ENCODE measurements around the gene PRR15L.
"Not testable (repeated sequence)": the region's sequence is repeated elsewhere in the genome, so short reads cannot be mapped to it uniquely, and the experiment has no call there.

Gene PRR15L

DNA sequence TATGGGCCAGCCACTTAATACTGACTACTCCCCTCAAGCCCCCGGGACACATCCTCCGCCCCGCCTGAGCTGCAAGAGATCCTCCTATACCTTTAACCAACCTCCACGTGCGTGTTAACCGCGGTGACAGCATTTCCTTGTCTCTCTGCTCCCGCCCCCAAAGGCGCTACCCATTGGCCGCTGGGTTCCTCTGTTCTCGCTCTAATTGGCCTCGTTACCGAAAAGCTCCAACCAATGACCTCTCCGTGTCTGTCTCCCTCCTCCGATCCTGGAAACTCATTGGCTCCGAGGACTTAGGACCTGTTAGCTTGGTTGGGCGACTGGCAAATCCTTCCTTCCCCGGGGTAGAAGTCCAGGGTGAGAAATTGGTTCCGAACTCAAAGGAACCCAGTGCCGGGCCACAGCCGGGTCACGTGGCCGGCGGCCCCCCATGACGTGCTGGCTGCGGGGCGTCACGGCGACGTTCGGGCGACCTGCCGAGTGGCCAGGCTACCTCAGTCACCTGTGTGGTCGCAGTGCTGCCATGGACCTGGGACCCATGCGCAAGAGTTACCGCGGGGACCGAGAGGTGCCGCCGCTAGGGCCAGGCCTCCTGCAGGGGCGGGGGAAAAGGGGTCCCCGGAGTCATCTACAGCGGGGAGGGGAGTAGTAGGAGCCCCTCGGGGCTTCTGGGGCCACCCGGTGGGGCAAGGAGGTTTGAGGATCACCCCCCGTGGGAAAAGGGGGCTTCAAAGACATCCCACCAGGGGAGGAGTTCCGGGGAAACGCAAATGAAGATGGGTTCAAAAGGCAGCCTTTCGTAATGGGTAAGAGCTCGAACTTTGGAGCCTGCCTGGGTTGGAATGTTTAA, 16.2 kb downstream of the PRR15L start, which contains the start of gene PNPO:
Gene PNPO, plus strand, starts transcription at position 326 of the 850 bp plus-strand sequence. Its CDS starts 105 bp downstream, at position 431.
- peak; percentile 94 for DNase-seq (ENCODE audit: insufficient read length, low spot score)

DNA sequence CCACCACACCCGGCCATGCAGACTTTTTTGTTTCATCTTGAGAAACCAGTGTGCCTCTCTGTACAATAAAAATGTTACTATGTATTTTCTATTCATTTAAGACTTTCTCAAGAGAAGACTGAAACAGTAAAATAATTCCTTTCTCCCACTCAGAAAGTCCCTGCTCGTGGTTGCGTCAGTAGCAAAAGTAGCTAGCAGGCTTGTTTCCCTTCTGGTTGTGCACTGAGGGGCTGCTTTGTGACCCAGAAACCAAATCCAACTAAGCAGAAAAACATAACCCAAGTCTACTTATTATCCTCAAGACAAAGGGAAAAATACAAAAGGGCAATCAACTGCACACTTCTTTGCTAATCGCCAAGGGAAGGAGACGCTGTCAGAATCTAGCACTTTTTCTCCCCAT, 19.7 kb downstream of the PRR15L start:
- no peak for DNase-seq (ENCODE audit: insufficient read length, low spot score)
- FAIRE-seq: no peak

More for the DNA sequence above, 16.2 kb downstream of the PRR15L start, which contains the start of gene PNPO:
- peak; percentile 97 for FAIRE-seq

- FAIRE-seq (no peak), DNase-seq (ENCODE audit: insufficient read length, low spot score) (no peak)
Observed at GRCh38 chr17:47935961-47936360, 21.7 kb downstream of the PRR15L start.

DNA sequence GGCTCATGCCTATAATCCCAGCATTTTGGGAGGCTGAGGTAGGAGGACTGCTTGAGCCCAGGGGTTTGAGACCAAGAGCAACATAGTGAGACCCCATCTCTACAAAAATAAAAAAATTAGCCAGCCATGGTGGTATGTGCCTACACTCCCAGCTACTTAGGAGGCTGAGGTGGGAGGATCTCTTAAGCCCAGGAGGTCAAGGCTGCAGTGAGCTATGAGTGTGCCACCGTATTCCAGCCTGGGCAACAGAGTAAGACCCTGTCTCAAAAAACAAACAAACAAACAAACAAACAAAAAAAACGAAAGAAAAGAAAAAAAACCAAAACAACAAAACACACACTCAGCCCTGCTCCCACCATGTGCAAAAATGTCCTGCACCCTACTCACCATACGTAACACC, 22.2 kb downstream of the PRR15L start:
- FAIRE-seq; DNase-seq (ENCODE audit: insufficient read length, low spot score): not testable (repeated sequence)

- no peak for DNase-seq (ENCODE audit: insufficient read length, low spot score)
- FAIRE-seq: no peak
Observed at GRCh38 chr17:47934856-47935255, 22.8 kb downstream of the PRR15L start.

DNA sequence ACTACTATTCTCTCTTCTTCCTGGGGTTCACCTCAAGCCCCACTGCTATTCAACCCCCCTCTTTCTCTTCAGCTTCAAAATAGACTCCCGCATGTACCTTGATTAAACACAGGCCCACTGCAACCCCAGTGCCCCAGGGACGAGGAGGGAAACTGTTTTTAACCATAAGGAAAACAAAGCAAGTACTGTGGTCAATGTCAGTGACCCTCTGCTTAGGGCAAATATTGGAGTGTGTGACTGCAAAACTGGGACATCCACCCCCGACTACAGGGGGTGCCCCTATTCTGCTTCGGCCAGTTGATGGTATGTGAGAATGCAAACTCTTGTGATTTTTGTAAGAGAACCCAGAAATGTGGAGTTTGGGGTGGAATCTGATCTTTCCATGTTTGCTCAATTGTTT, 25.8 kb downstream of the PRR15L start:
- no peak for FAIRE-seq
- DNase-seq (ENCODE audit: insufficient read length, low spot score): no peak

DNA sequence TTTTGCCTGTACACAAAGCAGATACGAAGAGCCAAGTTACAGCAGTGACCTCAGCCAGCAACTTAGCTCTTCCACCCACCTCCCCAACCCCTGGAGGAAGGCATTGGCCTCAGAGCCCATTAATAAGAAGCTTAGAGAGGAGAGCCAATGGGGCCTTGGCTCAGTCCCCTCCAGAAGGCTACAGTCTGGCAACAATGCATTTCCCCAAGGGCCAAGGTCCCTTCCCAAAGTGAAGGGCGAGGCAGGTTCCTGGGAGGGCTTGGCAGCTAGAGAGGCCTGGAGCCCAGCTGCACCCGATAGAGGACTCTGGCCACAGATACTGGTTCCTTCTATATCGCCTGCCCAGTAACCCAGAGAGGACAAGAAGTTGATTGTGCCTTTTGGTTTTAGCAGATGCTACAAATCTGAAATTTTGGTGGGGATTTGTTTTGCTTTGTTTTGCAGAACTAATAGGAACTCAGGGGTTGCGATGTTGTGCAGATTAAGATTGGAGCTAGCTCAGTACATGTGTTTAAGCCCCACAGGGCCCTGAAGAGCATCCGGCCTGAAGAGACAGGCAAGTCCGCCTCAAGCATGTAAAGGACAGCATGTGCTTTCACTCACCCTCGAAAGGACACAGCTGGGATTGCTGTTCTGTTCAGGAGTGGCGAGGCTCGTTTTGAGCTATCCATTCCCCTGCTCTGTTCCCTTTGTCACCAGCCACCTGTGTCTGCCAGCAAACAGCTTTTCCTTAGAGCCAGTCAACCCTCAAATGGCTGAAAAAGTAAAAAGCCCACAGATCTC, 28.3 kb downstream of the PRR15L start:
- no peak for DNase-seq (ENCODE audit: insufficient read length, low spot score)
- FAIRE-seq: no peak

DNA sequence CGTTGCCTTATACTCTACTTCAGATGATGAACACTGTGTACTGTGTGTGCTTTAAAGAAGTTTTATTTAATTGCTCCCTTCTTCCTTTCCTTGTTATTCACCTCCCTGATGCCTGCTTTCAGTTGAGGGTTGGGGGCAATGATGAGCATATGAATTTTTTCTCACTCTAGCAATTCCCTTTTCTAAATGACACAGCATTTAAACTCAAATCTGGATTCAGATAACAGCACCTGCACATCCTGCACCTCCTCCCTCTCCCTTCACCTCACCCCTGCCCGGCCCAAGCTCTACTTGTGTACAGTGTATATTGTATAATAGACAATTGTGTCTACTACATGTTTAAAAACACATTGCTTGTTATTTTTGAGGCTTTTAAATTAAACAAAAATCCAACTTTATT, 29.3 kb downstream of the PRR15L start:
- DNase-seq (ENCODE audit: insufficient read length, low spot score): no peak

DNA sequence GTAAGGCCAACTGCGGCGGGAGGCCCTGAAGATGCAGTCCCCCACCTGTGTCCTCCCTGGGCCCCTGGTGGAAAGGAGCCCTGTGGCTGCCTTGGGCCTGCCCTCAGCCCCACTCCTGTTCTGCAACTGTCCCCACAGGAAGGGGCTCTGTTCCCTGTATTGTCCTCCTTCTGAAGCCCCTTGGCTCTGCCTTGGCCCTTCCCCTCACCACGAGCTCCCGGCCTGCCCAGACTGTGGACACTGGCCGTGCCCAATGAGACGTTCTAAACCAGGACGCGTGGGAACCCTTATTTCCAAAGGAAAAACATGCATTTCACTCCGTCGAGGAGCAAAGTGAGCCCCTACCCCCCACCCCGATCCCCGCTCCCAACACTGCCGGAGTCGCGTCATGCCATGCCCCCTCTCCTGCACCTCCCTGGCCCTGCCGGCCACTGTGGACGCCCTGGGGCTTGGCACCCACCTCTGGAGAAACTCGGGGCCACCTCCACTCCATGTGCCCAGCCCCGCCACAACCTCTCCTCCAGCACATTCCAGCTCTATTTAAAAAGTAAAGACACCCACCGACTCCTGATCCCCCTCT, 29.8 kb downstream of the PRR15L start:
- FAIRE-seq (no peak), DNase-seq (ENCODE audit: insufficient read length, low spot score) (no peak)

More for the DNA sequence above, 29.3 kb downstream of the PRR15L start:
- no peak for FAIRE-seq

- FAIRE-seq (no peak), DNase-seq (ENCODE audit: insufficient read length, low spot score) (no peak)
Observed at GRCh38 chr17:47925678-47925988, 32.0 kb downstream of the PRR15L start.

DNA sequence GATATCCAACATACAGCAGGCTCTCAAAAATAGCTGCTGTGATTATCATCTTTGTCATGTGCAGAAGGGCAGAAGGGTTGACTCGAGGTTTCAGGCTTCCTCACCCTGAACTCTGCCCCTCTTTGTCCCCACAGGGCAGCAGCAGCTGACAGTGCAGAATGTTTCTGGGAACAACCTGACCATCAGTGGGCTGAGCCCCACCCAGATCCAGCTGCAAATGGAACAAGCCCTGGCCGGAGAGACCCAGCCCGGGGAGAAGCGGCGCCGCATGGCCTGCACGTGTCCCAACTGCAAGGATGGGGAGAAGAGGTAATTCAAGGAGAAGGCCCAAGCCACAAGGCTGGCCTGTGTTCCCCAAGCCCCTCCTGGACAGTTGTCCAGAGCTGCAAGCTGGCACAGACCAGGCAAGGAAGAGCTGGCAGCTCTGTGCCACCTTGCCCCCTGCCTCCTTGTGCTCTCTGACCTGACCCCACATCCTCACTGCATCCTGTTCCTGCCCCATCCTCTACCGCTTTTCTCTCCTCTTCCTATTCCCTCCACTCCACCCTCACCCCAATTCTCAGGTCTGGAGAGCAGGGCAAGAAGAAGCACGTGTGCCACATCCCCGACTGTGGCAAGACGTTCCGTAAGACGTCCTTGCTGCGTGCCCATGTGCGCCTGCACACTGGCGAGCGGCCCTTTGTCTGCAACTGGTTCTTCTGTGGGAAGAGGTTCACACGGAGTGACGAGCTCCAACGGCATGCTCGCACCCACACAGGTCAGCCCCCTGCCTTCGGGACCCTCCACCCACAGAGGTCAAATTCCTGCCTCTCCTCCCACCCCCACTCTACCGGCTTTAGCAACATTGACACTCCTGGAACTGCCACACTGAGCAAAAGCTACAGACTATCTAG, 32.7 kb downstream of the PRR15L start:
- FAIRE-seq (no peak), DNase-seq (ENCODE audit: insufficient read length, low spot score) (no peak)

DNA sequence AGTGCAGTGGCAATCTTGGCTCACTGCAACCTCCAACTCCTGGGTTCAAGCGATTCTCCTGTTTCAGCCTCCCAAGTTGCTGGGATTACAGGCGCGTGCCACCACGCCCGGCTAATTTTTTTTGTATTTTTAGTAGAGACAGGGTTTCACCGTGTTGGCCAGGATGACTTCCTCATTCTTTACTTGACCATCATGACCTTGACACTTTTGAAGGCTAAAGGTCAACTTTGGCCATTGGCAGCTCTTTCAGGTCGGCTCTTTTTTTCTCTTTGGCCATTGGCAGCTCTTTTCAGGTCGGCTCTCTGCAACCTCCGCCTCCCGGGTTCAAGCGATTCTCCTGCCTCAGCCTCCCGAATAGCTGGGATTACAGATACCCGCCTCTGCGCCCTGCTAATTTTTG, 37.8 kb downstream of the PRR15L start:
- FAIRE-seq; DNase-seq (ENCODE audit: insufficient read length, low spot score): not testable (repeated sequence)

GRCh38 chr17:47918991-47919390, 38.7 kb downstream of the PRR15L start:
- FAIRE-seq (no peak), DNase-seq (ENCODE audit: insufficient read length, low spot score) (no peak)

GRCh38 chr17:47918006-47918405, 39.7 kb downstream of the PRR15L start:
- DNase-seq (ENCODE audit: insufficient read length, low spot score): no peak
- no peak for FAIRE-seq

DNA sequence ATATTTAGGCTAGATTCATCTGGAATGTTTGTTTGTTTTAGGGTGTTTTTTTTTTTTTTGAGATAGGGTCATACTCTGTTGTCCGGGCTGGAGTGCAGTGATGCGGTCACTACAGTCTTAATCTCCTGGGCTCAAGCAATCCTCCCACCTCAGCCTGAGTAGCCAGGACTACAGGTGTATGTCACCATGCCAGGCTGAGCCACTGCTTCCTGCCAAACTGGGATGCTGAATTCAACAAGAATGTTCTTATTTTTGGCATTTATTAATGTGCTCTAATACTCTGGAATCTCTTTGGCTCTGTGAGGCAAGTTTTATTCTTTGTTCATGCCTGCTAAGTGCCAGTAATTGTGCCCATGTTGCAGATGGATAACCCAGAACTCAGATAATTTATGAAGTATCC, 40.1 kb downstream of the PRR15L start:
- FAIRE-seq (no peak), DNase-seq (ENCODE audit: insufficient read length, low spot score) (no peak)

- FAIRE-seq (no peak), DNase-seq (ENCODE audit: insufficient read length, low spot score) (no peak)
Observed at GRCh38 chr17:47916489-47917208, 41.0 kb downstream of the PRR15L start.

DNA sequence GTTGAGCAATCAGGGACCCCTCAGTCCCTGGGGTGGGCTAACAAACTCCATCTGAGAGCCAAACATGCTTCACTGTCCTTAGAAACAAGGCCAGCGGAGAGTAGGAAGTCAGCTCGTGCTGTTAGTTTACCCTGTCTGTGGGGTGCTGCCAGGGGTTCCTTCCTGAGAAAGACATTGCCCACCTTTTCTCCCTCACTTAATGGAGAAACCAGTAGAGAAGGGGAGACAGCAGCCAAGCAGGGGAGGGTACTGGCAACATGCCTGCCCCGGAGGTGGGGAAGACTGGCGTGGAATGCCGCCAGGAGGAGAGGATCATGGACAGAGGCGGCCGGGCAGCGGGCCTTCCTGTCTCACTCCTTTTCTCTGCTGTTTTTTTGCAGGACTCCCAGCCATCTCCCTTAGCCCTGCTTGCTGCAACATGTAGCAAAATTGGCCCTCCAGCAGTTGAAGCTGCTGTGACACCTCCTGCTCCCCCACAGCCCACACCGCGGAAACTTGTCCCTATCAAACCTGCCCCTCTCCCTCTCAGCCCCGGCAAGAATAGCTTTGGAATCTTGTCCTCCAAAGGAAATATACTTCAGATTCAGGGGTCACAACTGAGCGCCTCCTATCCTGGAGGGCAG, 41.8 kb downstream of the PRR15L start:
- DNase-seq (ENCODE audit: insufficient read length, low spot score) (no peak), FAIRE-seq (no peak)

DNA sequence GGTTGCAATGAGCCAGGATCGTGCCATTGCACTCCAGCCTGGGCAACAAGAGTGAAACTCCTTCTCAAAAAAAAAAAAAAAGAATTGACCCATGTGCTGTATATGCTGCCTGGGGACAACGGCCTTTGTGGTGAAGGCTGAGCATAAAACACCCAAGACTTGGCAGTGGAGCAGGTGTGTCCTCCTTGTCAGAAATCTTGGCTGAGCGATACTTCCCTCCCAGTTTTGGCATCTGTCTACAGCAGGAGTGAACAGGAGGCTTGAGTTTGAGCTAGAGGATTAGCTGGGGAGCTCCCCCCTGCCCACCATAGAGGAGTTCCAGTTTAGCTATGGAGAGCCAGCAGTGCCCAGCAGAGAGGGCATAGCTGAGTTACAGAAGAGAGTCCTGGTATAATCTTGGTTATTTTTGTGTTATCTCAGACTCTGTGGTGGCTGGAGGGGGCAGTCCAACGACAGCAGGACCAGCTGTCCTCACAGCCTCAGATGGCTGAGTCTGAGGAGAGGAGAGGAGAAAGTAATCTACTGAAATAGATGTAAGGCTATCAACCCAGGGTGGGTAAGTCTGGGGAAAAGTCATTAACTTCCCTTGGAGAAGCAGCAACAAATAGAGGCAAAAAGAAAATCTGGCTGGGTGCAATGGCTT, 43.3 kb downstream of the PRR15L start:
- FAIRE-seq (no peak), DNase-seq (ENCODE audit: insufficient read length, low spot score) (no peak)

DNA sequence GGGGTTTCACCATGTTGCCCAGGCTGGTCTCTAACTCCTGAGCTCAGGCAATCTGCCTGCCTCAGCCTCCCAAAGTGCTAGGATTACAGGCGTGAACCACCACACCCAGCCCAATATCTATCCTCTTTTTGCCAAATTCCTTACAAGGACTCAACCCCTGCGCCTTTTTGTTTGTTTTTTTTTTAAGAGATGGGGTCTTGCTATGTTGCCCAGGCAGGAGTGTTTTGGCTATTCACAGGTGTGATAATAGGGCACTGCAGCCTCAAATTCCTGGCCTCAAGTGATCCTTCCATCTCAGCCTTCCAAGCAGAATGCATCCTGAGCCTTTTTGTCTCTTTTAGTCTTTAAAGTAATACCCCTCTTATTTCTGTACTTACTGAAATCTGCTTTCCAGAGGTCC, 44.6 kb downstream of the PRR15L start:
- DNase-seq (ENCODE audit: insufficient read length, low spot score) (no peak), FAIRE-seq (no peak)

All from GM19239 (cell line).